Neural crest cell (in vitro differentiated cells): ENCODE results near the gene MRPL49. TPM values are rescaled to one million over a fixed set of nuclear protein-coding genes. Genes with fewer than 3 reads are reported as not detected.

ENCODE experiments used
- DNase-seq: peaks from one replicate; pipeline ENCODE4 v3.0.0; 2021; ENCODE audit warnings: low read depth, mixed read lengths, low spot score
- H3K27ac Mint-ChIP-seq: one replicate; pipeline ENCODE4 v1.8.0; 2021; ENCODE audit warnings: mild to moderate bottlenecking, mixed read lengths; ENCODE audit not compliant: unreplicated experiment
- H3K27me3 Mint-ChIP-seq: 2 replicates; pipeline ENCODE4 v1.8.0; 2021; ENCODE audit warnings: low read depth, mild to moderate bottlenecking, mixed read lengths
- H3K36me3 Mint-ChIP-seq: 2 replicates; pipeline ENCODE4 v1.8.0; 2021; ENCODE audit warnings: low read depth, mild to moderate bottlenecking, mixed read lengths
- H3K4me1 Mint-ChIP-seq: 2 replicates; pipeline ENCODE4 v1.8.0; 2021; ENCODE audit warnings: mixed read lengths
- H3K4me3 Mint-ChIP-seq: one replicate; pipeline ENCODE4 v1.8.0; 2021; ENCODE audit warnings: mild to moderate bottlenecking, mixed read lengths
- H3K9me3 Mint-ChIP-seq: 2 replicates; pipeline ENCODE4 v1.8.0; 2021; ENCODE audit warnings: mixed read lengths
- CTCF ChIP-seq: fragments of 200-600 bp; sonication (generic); conservative IDR thresholded peaks from 2 replicates; pipeline ENCODE4 v1.5.0; 2021; ENCODE audit warnings: antibody characterized with exemption, mild to moderate bottlenecking
- total RNA-seq: library from RNA; stranded (reverse); gene quantifications from 2 replicates; pipeline ENCODE4 v1.2.1, GENCODE V29; 2021

The MRPL49 gene
- total RNA-seq, 1 donor from 2014 or later, result 50.3 TPM

- no peak for TF ChIP-seq CTCF
- Mint-ChIP-seq H3K27ac (peak overlapping the region; percentile 82), H3K4me1 (no peaks in the 10 kb centered on the region), H3K27me3 (no peaks in the 10 kb centered on the region), H3K36me3 (peaks cover 3% of the 10 kb centered on the region), H3K4me3 (no peak overlapping the region), H3K9me3 (no peaks in the 10 kb centered on the region)
- no peak for DNase-seq
Observed at GRCh38 chr11:65104628-65105027, 17.5 kb upstream of the MRPL49 start.

- peak overlapping the region; percentile 45 for H3K4me3 Mint-ChIP-seq
- H3K9me3 Mint-ChIP-seq, result no peaks in the 10 kb centered on the region
- DNase-seq, result no peak
- peaks cover 3% of the 10 kb centered on the region for H3K36me3 Mint-ChIP-seq
- TF ChIP-seq CTCF, result no peak
- peaks cover 4% of the 10 kb centered on the region for H3K27me3 Mint-ChIP-seq
- peaks cover 14% of the 10 kb centered on the region for H3K4me1 Mint-ChIP-seq
- H3K27ac Mint-ChIP-seq, result no peak overlapping the region
Observed at GRCh38 chr11:65107078-65107477, 15.0 kb upstream of the MRPL49 start.

- DNase-seq, result no peak
- H3K9me3 Mint-ChIP-seq, result no peaks in the 10 kb centered on the region
Observed at GRCh38 chr11:65107751-65108468, 14.2 kb upstream of the MRPL49 start.

GRCh38 chr11:65108469-65109123 lies 13.5 kb upstream of the MRPL49 start:
- H3K4me3 Mint-ChIP-seq, result no peak overlapping the region
- H3K27me3 Mint-ChIP-seq, result peaks cover 4% of the 10 kb centered on the region
- H3K4me1 Mint-ChIP-seq, result peaks cover 21% of the 10 kb centered on the region
- no peak for DNase-seq
- H3K36me3 Mint-ChIP-seq, result peaks cover 3% of the 10 kb centered on the region
- no peaks in the 10 kb centered on the region for H3K9me3 Mint-ChIP-seq
- TF ChIP-seq CTCF, result no peak
- H3K27ac Mint-ChIP-seq, result no peak overlapping the region

More at GRCh38 chr11:65107751-65108468, 14.2 kb upstream of the MRPL49 start:
- H3K27ac Mint-ChIP-seq, result no peak overlapping the region
- H3K27me3 Mint-ChIP-seq, result peaks cover 4% of the 10 kb centered on the region
- peaks cover 14% of the 10 kb centered on the region for H3K4me1 Mint-ChIP-seq
- TF ChIP-seq CTCF, result no peak
- peaks cover 3% of the 10 kb centered on the region for H3K36me3 Mint-ChIP-seq
- no peak overlapping the region for H3K4me3 Mint-ChIP-seq

- Mint-ChIP-seq H3K4me3 (peak overlapping the region; percentile 86), H3K4me1 (peaks cover 27% of the 10 kb centered on the region), H3K27ac (no peak overlapping the region), H3K9me3 (no peaks in the 10 kb centered on the region), H3K27me3 (peaks cover 4% of the 10 kb centered on the region), H3K36me3 (peaks cover 3% of the 10 kb centered on the region)
- no peak for DNase-seq
- TF ChIP-seq CTCF, result no peak
Observed at GRCh38 chr11:65109231-65110198, 12.6 kb upstream of the MRPL49 start.
